Fibroblast of villous mesenchyme (primary cell): ENCODE data around the gene GGA2. TPM values are rescaled to one million over a fixed set of nuclear protein-coding genes. Genes with fewer than 3 reads are reported as not detected.
"Not testable (repeated sequence)": the region's sequence is repeated elsewhere in the genome, so short reads cannot be mapped to it uniquely, and the experiment has no call there.

ENCODE experiments used
- DNase-seq: peaks from one replicate; pipeline ENCODE4 v3.0.0-alpha.2; 2010; ENCODE audit warnings: low read depth
- H3K4me3 ChIP-seq: 2 replicates; pipeline ENCODE4 v1.5.1; 2011; ENCODE audit warnings: low read depth, mild to moderate bottlenecking, low read length
- total RNA-seq: library from RNA; depleted of rRNA; stranded (reverse); fragments of >200 nt; gene quantifications from 2 replicates; pipeline ENCODE4 v1.2.3, GENCODE V29; 2012
- TF ChIP-seq, protein P1 (sequence below): IDR thresholded peaks from 2 replicates; pipeline ENCODE4 v1.5.1; 2012; ENCODE audit warnings: low read depth, mild to moderate bottlenecking, low read length; ENCODE audit not compliant: insufficient read depth

GGA2 gene
- total RNA-seq, 1 donor, result 24.2 TPM

DNA sequence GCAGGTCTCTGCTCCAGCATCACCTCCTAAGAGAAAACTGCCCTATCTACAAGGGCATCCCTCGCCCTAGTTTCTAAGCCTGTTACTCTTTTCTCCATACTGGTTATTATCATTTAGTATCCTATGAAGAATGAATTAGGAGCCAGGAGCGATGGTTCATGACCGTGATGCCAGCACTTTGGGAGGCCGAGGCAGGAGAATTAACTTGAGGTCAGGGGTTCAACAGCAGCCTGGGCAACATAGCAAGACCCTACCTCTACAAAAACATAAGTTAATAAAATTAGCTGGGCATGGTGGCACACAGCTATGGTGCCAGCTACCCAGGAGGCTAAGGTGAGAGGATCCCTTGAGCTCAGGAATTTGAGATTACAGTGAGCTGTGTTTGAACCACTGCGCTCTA is 39.6 kb upstream of the GGA2 start:
- TF ChIP-seq, protein P1, sequence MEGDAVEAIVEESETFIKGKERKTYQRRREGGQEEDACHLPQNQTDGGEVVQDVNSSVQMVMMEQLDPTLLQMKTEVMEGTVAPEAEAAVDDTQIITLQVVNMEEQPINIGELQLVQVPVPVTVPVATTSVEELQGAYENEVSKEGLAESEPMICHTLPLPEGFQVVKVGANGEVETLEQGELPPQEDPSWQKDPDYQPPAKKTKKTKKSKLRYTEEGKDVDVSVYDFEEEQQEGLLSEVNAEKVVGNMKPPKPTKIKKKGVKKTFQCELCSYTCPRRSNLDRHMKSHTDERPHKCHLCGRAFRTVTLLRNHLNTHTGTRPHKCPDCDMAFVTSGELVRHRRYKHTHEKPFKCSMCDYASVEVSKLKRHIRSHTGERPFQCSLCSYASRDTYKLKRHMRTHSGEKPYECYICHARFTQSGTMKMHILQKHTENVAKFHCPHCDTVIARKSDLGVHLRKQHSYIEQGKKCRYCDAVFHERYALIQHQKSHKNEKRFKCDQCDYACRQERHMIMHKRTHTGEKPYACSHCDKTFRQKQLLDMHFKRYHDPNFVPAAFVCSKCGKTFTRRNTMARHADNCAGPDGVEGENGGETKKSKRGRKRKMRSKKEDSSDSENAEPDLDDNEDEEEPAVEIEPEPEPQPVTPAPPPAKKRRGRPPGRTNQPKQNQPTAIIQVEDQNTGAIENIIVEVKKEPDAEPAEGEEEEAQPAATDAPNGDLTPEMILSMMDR, result no peak
- DNase-seq, result no peak
- H3K4me3 ChIP-seq, result no peak overlapping the region

DNA sequence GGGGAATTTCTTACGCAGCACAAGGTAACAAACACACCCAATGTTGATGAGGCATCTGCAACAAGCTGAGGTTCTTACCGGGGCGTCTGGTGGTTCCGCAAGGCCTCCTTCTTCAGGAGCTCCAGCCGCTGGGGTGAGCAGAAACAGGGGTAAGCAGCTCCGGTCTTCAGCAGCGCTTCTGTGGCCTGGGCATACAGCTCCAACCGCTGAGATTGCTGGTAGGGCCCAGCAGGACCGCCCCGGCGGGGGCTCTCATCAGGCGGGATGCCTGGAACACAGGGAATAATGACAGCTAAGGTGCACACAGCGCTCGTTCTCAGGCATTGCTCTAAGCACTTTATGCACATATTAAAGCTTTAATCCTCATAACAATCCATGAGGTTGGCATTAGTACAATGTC is 34.1 kb upstream of the GGA2 start:
- no peak overlapping the region for H3K4me3 ChIP-seq
- TF ChIP-seq, protein P1, result no peak
- no peak for DNase-seq

DNA sequence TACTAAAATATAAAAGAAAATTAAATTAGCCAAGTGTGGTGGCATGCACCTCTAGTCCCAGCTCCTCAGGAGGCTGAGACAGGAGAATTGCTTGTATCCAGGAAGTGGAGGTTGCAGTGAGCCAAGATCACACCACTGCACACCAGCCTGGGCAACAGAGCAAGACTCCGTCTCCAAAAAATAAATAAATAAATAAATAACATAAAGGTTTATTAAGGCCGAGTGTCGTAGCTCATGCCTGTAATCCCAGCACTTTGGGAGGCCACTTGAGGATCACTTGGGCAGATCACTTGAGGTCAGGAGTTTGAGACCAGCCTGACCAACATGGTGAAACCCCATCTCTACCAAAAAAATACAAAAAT is 30.5 kb upstream of the GGA2 start:
- DNase-seq, H3K4me3 ChIP-seq: not testable (repeated sequence)

DNA sequence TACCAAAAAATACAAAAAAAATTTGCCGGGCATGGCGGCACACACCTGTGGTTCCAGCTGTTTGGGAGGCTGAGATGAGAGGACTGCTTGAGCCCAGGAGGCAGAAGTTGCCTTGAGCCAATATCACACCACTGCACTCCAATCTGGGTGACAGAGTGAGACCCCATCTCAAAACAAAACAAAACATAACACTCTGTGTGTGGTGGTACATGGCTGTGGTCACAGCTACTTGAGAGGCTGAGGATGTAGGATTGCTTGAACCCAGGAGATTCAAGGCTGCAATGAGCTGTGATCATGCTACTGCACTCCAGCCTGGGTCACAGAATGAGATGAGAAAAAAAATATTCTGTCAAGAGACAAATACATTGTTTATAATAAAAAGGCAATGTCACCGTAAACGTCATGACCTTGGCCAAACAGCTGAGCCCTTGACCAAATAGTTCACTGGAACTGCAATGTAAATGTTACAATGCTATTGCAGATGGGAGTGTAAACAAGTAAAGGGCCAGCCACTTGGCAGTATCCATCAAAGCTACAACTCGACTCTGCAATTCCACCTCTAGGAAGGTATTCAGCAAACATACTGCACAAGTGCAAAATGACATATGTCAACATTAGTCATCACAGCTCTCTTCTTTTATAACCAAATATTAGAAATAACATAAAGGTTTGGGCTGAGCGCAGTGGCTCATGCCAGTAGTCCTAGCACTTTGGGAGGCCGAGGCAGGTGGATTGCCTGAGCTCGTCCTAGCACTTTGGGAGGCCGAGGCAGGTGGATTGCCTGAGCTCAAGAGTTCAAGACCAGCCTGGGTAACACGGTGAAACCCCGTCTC is 29.9 kb upstream of the GGA2 start:
- no peak overlapping the region for H3K4me3 ChIP-seq
- TF ChIP-seq, protein P1, result no peak
- no peak for DNase-seq

DNA sequence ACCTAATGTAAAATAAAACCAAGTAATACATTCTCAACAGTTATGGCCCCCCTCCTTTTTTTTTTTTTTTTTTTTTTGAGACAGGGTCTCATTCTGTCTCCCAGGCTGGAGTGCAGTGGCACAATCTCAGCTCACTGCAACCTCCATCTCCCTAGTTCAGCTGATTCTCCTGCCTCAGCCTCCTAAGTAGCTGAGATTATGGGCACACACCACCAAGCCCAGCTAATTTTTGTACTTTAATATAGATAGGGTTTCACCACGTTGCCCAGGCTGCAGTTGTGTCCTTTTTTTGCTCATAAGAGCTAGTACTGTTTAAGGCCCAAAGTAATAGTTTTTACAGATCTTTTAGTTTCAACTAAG is 28.6 kb upstream of the GGA2 start:
- no peak overlapping the region for H3K4me3 ChIP-seq
- DNase-seq, result no peak
- TF ChIP-seq, protein P1, result no peak

DNA sequence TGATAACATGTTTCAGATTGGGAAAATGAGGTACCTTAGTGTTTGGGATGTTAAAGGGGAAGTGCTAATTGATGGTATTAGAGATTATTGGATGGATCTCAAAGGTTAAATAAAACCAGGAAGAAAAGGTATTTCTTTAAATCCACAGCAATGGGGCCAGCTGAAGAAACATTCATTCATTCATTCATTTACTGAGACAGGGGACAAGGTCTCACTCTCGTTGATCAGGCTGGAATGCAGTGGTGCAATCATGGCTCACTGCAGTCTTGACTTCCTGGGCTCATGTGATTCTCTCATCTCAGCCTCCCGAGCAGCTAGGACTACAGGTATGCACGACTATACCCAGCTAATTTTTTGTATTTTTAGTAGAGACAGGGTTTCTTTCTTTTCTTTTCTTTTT is 27.1 kb upstream of the GGA2 start:
- TF ChIP-seq, protein P1, result no peak
- H3K4me3 ChIP-seq, result no peak overlapping the region
- no peak for DNase-seq

DNA sequence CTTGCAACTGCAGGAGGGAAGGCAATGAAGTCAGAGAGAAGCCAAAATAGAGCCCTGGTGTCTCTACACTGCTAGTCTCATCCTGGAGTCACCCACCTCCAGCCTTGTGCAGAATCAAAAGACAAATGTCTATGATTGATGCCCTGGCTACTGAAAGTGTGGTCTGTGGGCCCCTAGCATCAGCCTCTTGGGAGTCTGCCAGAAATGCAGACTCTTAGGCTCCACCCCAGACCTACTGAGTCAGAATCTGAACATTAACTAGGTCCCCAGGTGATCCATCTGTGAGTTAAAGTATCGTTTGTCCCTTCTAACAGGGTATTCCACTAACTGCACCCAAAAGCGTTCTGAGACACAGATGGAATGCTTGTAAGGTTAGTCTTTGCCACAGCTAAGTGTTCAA is 25.6 kb upstream of the GGA2 start:
- H3K4me3 ChIP-seq, result no peak overlapping the region
- DNase-seq, result no peak
- TF ChIP-seq, protein P1, result no peak
